HG03097 (cell line): ENCODE results near the gene HOATZ.

Experiments used
- ATAC-seq: cut with Tn5 transposase; IDR thresholded peaks from one replicate; pipeline ENCODE4 v1.9.1; 2021; ENCODE audit not compliant: unreplicated experiment, low FRiP score

Gene HOATZ

DNA sequence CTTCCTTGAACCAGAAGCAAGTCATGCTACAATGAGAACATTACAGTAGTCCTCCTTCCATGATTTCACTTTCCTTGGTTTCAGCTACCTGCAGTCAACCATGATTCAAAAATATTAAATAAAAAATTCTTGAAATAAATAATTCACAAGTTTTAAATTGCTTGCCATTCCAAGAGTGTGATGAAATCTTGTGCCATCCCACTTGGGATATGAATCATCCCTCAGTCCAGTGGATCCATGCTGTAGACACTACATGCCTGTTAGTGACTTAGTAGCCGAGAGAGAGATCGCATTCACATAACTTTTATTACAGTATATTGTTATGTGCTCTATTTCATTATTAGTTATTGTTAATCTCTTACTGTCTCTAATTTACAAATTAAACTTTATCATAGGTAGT is 6.0 kb downstream of the HOATZ start:
- ATAC-seq, result no peak

- no peak for ATAC-seq
Observed at GRCh38 chr11:111521135-111521534, 6.6 kb downstream of the HOATZ start.

DNA sequence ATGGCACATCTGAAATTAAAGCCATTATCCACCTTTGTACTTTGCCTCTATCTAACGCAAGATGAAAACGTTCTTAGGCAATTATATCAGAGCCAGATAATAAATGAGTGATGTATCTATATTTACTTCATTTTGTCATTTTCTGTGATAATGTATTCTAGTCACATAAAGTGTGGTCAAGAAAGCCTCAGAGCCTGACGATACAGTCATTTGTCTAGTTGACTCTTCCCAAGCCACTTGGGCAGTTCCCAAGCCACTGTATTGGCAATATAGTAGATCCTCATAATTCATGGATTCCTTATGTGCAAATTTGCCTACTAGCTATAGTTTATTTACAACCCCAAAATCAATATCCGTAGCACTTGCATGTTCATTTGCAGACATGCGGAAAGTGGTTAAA is 7.8 kb downstream of the HOATZ start:
- ATAC-seq, result no peak

GRCh38 chr11:111523343-111523742 is 8.8 kb downstream of the HOATZ start:
- no peak for ATAC-seq

- ATAC-seq, result no peak
Observed at GRCh38 chr11:111524056-111524455, 9.5 kb downstream of the HOATZ start.

DNA sequence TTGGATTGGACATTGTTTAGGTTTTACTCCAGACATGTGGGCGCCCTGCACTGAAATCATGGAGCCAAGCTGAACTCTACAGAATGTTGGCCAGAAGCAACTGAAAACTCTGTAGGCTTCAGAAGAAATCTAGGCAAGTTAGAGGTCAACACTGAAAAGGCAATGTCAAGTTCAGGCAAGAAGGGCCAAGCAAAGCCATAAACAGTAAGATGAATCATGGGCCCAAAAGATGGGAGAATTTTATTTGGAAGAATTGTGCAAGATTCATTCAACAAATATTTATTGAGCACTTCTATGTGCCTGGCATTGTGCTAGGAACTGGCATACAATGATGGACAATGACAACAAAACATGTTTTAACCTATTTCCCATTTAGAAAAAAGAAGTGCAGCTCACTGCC is 10.9 kb downstream of the HOATZ start:
- no peak for ATAC-seq

DNA sequence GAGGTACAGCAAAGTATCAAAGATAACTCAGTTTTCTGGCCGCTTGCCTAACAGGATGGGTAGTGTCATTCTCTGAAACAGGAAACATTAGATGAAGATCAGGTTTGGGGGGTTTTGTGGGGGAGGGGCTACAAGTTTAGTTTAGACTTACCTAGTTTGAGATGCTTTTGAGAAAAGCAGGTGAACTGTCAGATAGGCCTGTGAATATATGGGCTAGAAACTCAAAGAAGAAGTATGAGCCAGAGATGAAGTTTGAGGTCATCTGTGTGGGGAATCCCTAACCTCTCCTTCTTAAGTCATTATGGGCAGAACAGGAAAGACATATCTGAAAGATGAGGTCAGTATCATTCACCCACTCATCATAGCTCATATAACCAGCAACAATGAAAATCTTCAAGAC is 11.9 kb downstream of the HOATZ start:
- ATAC-seq, result no peak

- no peak for ATAC-seq
Observed at GRCh38 chr11:111527279-111527678, 12.7 kb downstream of the HOATZ start.

DNA sequence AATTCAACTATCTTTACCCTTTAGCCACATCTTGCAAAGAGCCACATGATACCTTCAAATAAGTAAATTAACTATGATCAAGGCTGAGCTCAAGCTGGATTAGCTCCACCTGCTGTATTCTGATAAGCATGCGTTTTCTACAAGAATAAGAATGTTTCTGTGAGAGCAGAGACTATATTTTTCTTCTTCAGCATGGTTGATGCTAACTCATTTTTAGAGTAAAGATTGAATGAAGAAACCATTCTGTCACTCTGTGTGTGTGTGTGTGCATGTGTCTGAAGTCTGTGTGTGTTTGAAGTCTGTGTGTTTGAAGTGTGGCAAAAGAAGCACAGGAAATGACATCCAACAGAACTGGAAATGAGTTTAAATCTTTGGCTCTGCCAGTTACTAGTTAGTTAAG is 14.0 kb downstream of the HOATZ start:
- ATAC-seq, result no peak

- no peak for ATAC-seq
Observed at GRCh38 chr11:111530091-111530490, 15.5 kb downstream of the HOATZ start.

GRCh38 chr11:111531136-111531535 is 16.6 kb downstream of the HOATZ start:
- no peak for ATAC-seq

DNA sequence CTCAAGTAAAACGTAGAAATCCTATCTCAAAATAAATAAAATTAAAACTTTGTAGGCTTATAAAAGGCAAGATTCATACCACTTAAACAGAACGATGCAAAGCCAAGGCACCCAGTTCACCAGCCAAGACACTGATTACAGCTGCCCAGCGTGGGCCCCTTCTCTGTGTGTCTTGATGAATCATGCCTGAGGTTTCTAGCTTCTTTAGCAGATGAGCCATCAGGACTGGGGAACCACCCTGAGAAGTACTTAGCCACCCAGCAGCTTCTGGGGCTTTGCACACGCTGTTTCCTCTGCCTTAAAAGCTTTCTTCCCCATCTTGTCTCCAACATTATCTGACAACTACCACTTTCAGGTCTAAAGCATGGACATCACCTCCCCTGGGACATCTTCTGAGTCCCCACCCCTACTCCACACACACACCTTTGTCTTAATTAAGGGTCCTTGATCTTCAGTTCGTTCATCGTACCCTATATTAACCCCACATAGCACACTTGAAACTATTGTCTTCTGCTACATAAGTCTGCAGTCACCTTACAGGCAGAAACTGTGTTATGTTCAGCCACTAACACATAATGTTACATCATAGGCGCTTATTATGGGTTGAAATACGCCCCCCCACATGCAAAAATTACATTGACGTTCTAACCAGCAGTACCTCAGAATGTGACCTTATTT is 17.2 kb downstream of the HOATZ start:
- no peak for ATAC-seq

GRCh38 chr11:111532365-111532709 is 17.8 kb downstream of the HOATZ start:
- ATAC-seq, result no peak

GRCh38 chr11:111535281-111535680 is 20.7 kb downstream of the HOATZ start:
- no peak for ATAC-seq

DNA sequence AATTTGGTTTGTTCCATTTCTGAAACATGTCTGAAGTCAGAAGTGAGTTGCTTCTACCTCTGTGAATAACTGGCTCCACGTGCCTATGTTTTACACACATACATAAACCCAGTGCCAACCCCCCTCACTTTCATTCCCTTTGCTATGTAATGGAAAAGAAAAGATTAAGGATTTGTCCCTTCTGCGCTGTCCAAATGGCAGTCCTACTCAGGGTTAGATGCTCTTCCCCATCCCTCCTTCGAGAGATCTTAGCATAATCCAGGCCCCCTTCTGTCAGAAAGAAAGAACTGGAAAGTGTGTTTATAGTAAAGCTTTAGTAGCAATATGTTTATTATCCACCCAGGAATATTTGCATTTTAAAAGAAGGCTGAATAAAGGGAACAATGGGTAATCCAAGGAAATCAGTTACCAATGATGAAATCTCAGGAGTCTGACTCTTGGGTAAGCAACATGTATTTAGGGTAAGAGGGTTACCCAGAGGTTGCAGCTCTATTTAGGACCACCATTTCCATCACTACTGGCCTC is 22.8 kb downstream of the HOATZ start:
- no peak for ATAC-seq

DNA sequence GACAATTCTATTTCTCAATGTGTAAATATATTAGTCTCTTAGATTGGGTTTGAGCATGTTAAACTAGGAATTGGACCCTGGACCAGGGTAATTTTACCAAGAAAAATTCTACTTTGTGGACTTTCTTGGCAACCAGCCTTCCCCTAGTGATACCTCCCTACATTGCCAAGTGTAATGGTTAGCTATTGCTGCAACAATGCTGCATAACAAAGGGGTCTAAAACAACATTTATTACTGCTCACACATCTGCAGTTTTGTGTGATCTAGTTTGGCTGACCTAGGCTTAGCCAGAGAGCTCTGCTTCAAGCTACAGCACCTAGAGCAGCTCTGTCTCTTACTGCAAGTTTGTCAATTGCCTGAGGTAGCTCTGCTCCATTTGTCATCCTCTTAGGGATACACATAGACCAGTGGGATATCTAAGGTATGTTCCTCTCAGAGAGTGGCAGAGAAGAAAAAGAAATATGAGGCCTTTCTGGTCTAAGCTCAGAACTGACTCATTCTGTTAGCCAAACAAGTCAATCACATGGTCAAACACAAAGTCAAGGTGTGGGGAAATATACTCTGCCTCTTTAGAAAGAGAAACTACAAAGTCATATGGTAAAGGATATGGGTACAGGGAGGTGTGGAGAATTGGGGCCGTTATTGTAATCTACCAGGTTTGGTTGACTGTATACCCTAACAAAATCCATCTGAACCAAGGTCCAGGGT is 24.0 kb downstream of the HOATZ start:
- no peak for ATAC-seq

DNA sequence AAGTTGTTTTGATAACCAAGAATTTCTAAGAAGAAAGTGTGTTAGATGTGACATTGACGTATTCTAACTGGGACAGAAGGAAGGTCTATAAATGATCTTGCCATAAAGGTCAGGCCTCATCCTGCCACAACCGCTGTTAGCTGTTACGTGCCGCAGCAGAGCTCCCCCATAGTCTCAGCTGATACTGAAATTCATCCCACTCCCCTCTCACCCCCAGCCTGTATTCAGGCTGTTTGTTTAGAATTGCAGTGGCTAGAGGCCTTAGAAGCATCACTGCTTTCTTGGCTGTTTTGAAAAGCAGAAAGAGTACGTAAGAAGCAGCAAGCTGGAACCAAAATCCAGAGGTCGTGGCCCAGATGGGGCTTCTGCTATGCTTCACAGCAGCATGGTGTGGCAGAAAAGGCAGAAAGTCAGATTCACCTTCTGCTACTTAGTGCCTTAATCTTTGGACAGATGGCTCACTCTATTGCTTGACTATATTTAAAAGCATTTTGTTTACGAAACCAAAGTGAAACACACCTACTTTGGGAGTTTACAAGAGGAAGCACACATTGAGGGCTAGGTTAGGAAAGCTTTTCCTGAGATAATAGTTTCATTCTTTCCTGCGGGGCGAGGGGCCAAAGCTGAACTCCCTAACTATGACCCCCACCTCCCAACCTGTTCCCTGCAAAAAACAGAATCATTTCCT is 25.0 kb downstream of the HOATZ start:
- ATAC-seq, result no peak

- no peak for ATAC-seq
Observed at GRCh38 chr11:111540114-111540936, 25.7 kb downstream of the HOATZ start, which contains the start of gene LAYN. LAYN (plus strand) TSS chr11:111540720; CDS start chr11:111540844, 124 bp downstream.

DNA sequence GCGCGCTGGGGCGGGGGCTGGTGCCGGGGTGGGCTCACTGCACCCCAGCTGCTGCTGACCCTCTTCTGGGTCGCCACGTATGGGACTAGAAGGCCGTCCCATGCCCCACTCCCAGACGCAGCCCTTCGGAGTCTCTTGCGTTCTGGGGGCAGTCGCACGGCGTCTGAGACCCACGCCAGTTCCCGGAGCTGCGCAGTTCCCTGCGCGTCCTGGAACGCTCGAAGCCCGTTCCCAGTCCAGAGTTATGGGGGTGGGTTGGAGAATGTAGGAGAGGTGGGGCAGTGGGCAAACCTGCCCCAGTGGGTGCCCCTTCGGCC is 26.3 kb downstream of the HOATZ start:
- ATAC-seq, result no peak

DNA sequence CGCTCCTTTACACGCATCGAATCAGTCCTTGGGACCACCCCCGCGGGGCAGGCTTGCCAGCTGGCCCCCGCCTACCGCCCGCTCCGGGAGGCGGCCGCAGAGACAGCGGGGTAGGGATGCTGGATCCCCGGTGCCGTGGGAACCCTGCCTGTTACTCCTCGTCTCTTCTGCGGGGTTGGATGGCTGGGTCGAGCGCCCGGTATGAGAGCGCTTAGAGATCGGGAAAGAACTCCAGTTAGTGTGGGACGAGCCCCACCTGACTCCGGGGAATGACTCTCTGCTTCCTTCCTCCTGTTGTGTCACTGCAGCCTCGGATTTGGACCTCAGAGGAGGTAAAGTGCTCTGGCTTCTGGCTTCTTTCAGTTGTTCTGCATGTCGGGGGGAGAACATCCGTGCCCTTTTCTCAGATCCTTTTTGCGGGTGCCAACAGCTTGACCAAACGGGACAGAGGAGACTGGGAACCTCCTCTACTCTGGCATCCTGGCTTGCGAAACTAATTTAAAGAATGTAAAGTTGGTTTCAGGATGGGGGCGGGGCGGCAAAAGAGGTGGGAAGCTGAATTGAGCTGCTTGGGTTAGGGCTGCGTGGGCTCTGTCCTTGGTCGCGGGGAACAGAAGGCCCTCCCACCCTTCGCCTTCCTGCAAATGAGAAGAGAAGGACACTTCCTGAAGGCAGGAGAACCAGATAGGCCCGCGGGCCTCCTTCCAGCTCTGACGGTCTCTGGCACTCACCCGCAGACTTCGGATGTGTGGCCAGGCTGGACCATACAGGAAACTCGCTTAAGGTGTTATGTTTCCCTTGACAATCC is 26.9 kb downstream of the HOATZ start:
- no peak for ATAC-seq
